Measurements from ENCODE around the gene CER1.
A peak's percentile ranks its signal among the peaks of the same experiment; 100 is the strongest.
"Not testable (repeated sequence)": the region's sequence is repeated elsewhere in the genome, so short reads cannot be mapped to it uniquely, and the experiment has no call there.

CER1 gene

DNA sequence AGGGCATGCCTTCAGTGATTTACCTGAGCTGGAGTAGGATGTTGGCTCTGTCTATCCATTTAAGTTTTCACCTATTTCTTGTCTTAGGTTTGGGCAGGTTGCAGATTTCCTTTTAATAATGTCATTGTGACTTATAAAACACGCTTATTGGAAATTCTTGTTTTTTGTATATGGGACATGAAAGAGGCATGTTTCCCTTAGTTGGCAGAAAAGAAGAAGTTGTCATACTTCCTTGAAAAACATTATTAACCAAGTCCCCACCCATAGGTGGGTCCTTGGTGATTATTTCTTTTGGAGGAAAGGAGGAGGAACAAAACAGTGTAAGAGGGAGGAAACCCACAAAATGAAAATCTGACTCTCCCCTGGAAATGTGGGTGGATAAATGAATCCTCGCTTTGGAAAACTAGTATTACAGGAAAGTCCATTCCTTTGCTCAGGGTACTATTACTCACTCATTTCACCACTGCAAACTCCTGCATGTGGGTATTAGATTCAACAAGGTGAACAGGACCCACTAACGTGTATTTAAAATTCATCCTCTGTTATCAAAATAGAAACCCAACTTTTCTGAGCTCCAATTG, 9.3 kb downstream of the CER1 start:
- DNase-seq (ENCODE audit: low spot score): no peak

DNA sequence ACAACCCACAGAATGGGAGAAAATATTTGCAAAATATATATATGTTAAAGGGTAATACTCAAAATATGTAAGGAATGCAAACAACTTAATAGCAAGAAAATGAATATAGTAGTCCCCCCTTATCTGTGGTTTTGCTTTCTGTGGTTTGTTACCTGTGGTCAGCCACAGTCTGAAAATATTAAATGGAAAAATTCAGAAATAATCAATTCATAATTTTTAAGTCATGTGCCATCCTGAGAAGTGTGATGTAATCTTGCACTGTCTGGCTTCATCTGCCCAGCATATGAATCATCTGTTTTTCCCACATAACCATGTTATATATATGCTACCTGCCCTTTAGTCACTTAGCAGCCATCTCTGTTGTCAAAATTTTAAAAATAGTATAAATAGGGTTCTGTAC, 11.7 kb downstream of the CER1 start:
- peak; percentile 9 for DNase-seq (ENCODE audit: low spot score)

DNA sequence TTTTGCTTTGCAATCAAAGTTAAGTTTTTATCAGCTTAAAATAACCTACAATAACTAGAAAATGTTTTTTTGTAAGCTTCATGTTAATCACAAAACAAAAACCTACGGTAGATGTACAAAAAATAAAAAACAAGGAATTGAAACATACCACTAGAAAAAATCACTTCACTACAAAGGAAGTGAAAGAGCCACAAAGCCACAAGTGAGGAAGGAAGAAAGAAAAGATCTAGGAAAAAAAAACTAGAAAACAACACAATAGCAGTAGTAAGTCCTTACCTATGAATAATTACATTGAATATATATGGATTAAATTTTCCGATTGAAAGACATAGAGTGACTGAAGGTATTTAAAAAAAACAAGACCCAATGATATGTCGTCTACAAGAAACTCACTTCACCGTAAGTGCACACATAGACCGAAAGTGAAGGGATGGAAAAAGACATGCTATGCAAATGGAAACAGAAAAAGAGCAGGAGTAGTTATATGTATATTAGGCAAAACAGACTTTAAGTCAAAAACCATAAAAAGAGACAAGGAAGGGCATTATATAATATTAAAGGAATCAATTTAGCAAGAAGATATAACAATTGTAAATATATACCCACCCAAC, 15.9 kb downstream of the CER1 start:
- DNase-seq (ENCODE audit: low spot score): no peak

DNA sequence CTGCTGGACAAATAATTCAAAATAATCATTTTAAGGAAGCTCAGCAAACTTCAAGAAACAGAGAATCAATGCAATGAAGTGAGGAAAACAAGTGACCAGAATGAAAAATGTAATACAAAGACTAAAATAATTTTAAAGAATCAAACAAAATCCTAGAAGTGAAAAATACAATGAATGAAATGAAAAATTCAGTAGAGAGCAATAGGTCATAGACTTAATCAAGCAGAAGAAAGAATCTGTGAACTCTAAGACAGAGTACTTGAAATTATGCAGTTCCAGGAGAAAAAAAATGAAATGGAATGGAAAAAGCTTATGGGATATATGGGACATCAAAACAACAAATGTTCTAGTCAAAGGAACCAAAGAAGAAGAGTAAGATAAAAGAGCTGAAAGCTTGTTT, 17.5 kb downstream of the CER1 start:
- DNase-seq (ENCODE audit: low spot score): no peak

DNA sequence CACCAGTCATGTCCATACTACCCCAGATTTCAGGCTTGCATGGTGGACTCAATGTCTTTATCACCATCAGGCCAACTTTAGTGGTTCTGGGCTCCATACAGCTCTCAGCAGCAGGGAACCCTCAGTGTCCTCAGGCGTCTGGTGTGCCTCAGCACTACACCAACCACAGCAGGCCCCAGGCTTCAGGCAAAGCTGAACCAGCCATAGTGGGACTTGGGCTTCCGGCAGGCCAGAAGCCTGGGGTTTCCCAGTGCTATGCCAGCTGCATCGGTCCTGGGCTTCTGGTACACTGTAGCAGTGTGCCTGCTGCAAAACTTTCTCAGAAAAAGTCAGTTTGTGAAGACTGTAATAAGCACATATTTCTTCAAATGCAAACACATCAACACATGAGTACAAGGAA, 18.3 kb downstream of the CER1 start:
- no peak for DNase-seq (ENCODE audit: low spot score)

DNA sequence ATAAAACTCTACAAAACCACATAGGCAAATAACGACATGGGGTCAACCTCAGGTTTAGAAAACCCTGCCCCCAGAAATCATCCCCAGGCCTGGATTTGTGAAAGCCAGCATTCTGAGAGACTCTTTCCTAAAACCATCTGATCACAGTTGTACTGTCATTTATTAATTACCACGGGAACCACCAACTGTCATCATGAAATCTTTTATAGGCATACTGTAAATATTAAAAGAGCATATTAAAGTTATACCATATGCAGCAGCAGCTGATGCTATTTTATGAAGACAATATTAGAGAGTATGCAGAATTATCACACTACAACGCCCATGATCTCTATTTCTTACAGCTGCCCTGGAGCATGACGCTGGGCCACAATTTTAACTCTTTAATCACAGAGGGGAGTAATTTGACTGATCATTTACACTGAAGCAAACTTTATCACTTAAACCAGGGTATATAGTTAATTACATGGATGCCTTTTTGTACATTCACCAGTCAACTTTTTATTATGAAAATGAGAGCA, 20.3 kb downstream of the CER1 start:
- DNase-seq (ENCODE audit: low spot score): no peak

DNA sequence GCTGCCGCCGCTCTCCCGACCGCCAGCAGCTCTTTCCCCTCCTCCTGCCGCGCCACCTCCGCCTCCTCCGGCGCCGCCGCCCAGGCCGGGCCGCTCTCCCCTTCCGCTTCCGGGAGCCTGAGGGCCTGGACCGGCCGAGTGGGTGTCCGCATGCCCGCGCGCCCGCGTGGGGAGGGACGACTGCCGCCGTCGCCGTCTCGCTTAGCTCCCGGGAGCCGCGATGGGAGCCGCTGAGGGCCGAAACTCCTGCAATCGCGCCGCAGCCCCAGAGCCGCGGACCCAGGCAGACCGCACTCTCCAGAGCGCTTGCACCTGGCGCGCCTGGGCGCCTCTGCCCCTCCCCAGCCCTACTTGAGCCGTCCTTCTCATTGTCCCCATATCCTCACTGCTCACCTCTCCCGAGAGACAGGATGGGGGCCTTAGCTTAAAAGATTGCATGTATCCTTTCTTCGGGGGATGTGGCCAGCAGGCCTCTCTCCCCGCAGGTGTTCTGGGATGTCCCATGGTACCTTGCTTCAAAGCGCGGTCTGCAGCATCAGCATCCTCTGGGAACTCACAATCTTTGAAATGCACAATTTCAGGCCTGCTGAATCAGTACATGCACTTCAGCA, 29.2 kb downstream of the CER1 start, which contains the start of gene ZDHHC21:
Gene ZDHHC21 (minus strand): TSS at position 182 of the 611 bp plus-strand sequence. CDS start 19,092 bp downstream, outside the sequence.
- peak; percentile 92 for DNase-seq (ENCODE audit: low spot score)

DNA sequence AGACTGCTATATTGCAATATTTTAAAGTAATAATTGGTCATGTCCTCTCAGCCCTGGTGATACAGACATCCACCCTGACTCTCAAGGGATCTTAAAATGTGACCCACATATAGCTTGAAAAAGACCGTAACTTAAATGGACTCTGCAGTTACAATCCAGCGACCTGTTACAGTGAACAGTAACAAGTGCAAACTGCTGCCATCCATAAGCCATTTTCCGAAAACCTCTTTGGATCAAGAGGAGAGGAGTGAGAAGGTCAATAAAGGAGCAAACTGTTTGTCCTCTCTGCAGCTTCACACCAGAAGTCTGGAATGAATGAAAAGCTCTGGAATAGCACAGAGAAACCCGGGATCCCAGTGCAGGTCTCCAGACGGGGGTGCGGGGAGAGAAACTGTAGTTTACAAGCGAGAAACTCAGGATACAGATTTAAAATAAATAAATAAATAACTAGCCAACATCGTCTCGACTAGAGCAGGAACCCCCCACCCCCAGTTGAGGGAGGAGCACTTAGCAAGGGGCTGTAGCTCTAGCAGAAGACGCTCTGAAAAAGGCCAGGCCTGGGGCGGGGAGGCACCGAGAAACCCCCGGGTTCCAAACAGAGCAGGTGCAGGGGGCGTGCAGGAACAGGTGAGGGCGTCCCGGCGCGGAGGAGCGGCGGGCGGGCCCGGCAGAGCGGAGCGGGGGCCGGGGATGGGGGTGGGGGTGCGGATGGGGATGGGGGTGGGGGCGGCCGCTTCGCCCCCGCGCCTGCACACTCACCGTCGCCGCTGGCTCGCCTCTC, 29.9 kb downstream of the CER1 start:
- DNase-seq (ENCODE audit: low spot score): no peak

DNA sequence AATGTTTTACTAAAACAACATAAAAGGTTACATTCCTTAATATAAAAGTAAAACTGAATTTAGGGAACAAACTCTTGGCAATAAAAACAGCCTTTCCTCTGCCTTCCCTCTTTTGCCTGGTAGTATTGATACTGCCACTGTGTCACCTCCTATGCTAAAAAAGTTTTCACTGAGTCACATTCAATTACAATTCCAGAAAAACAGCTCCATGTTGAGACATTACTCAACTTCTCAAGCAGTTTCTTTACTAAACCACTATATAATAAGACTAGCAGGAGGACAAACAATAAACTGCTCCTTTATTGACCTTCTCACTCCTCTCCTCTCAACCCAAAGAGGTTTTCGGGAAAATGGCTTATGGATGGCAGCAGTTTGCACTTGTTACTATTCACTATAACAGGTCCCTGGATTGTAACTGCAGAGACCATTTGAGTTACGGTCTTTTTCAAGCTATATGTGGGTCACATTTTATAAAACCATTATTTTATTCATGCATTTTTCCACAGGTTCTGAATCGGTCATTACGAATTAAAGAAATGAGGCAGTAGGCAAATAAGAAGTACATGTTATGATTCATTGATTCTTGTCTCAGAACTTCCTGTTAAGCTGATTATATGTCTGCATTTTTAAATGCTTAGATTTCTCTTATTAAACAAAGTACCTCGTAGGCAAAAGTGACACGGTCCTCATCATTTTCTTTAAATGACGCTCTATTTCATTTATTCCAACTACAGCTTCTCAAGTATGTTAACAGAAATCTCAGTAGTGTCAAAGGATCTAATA, 31.4 kb downstream of the CER1 start:
- DNase-seq (ENCODE audit: low spot score): no peak

DNA sequence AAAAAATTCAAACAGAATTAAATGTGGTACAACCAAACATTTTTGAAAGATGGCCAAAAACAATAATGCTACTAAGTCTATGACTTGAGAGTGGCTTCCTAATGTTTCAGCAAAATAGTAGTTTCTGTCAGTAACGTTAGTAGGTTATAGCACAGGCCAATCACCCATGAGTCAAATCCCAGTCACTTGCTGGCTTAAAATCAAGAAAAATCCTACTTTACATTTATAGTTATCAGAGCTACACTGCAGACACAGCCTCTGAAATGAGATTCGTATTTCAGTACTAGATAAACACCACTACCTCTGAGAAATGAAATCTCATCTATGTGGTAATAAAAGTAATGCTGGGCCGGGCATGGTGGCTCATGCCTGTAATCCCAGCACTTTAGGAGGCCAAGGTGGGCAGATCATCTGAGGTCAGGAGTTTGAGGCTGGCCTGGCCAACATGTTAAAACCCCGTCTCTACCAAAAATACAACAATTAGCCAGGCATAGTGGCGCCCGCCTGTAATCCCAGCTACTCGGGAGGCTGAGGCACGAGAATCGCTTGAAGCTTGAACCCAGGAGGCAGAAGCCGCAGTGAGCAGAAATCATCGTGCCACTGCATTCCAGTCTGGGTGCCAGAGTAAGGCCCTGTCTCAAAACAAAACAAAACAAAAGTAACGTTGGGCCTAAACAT, 35.4 kb downstream of the CER1 start:
- DNase-seq (ENCODE audit: low spot score): peak; percentile 58

DNA sequence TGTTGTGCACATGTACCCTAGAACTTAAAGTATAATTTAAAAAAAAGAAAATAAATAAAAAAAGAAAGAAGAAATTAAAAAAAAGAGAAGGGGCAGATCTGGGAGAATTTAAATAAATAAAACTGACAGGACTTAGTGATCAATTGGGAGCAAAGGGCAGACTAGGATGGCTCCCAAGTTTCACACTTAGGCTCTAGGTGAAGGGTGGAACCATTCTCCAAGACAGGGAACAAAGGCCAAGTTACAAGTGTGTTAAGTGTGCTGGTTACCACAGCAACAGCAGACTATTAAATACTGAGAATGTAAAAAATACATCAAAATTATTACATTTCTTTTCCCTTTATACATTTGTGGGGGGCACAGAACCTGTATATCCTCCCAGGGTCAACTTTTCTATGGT, 36.4 kb downstream of the CER1 start:
- DNase-seq (ENCODE audit: low spot score): no peak

DNA sequence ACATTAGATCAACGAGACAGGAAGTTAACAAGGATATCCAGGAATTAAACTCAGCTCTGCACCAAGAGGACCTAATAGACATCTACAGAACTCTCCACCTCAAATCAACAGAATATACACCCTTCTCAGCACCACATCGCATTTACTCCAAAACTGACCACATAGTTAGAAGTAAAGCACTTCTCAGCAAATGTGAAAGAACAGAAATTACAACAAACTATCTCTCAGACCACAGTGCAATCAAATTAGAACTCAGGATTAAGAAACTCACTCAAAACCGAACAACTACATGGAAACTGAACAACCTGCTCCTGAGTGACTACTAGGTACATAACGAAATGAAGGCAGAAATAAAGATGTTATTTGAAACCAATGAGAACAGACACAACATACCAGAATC, 39.9 kb downstream of the CER1 start:
- not testable (repeated sequence) for DNase-seq (ENCODE audit: low spot score)

DNA sequence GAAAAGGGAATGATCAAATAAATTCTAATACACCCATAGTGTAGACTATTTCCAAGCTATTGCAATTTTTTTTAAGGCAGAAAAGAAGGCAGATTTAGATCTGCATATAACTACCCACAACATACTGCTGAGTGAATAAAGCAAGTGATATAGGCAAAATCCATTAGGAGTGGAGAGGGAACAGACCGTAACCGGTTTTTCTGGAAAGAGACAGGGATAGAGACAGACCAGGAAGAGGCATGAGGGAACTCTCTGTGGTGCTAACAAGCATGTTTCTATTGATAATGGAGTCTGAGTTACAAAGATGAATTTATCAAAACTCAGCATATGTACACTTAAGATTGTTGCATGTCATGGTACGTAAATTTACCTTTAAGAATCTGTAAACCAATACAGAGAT, 43.8 kb downstream of the CER1 start:
- no peak for DNase-seq (ENCODE audit: low spot score)

DNA sequence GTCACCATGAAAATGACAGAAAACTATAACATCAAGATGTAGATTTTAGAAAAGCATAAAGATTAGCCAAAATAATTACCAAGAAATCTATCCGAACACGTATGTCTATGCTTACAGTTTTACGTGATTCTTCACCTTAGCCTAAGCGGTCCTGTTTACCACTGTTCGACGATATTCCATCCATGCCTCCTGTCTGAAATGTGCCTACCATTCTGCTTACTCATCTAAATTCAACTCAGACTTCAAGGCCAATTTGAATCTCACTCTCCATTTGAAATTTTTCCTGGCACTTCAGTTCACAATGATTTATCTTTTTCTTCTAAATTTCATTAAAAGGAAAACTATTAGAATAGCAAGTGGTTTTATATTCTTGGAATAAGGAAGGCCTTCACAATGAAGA, 44.7 kb downstream of the CER1 start:
- no peak for DNase-seq (ENCODE audit: low spot score)

DNA sequence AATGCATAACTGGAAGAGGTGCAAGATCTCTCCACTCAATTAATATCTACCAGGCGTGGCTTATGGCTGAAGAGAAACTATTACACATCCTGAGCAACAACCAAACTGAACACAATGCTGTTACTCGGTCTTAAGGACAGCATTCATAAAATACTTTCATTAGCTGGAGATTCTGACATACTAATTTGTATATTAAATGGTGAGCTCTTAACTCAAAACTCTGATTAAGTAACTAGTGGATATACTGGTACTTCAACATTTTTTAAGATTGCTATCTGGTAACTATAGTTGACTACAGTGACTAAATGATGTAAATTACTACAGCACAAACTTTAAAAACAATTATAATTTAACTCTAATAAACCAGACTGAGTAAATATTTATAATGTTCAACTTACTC, 45.1 kb downstream of the CER1 start:
- DNase-seq (ENCODE audit: low spot score): no peak

DNA sequence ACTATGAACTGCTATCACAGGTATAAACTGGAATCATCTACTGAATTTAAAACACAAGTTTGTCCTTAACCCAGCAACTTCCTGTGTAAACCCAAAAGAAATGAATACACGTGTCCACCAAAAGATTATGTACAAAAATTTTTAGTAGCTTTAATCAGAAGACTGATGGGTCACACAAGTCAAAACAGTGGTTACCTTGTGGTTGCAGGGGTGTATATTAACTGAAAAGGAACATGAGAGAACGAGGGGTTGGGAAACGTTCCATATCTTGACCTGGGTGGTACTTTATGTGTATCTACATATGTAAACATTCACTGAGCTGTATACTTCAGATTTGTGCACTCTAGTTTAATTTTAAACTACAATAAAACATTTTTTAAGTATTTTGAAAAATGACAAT, 47.9 kb downstream of the CER1 start:
- DNase-seq (ENCODE audit: low spot score): no peak

DNA sequence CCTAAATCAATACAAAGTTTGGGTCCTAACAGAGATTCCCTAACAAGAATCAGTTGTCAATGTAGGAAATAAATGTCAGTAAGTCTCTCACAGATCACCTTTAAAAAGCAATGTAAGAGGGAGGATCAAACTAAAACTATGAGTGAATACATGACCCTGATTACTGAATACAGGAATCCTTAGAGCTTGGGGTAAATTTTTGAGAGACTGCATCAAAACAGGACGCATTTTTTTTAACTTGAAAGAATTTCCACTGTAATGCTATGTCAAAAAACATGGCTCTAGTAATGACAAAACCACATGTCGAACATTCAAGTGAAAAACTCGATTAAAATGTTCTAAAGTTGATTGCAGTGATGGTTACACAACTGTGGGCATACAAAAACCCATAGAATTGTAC, 51.2 kb downstream of the CER1 start:
- peak; percentile 11 for DNase-seq (ENCODE audit: low spot score)

DNA sequence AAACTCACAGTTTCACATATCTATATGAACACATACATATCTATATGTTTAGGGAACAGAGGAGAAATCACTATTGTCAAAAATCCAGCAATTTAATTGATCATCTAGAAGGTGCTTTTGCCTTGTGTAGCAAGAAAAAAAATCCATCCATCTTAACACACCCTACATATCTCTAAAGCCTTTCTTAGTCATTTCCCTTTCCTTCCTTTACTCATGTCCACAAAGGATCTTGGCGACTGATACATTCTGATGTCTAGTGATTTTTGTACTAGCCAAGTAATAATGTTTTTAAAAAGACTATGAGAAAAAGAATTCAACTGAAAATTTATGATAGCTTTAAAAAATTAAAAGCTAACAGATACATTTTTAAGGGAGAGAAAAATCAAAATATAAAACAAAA, 51.8 kb downstream of the CER1 start:
- DNase-seq (ENCODE audit: low spot score): peak; percentile 15
